GM23338 (cell line): ENCODE results near the gene RELCH. TPM values are rescaled to one million over a fixed set of nuclear protein-coding genes. Genes with fewer than 3 reads are reported as not detected.

ENCODE experiments used
- ATAC-seq: fragments of 200-7000 bp; cut with Tn5 transposase; 3 replicates; pipeline ENCODE4 v1.9.1; 2020
- DNase-seq: peaks from one replicate; pipeline ENCODE4 v3.0.0-alpha.2; 2015; ENCODE audit warnings: low spot score
- H2AFZ ChIP-seq: fragments of 200-600 bp; sonication (generic); 2 replicates; pipeline ENCODE4 v1.8.0; 2016; ENCODE audit warnings: antibody characterized with exemption, mild to moderate bottlenecking, moderate library complexity
- H3F3A ChIP-seq: fragments of 200-600 bp; sonication (generic); replicated peaks from 2 replicates; pipeline ENCODE4 v1.8.0; 2017; ENCODE audit warnings: antibody characterized with exemption, mixed run types, low read depth
- H3K27ac ChIP-seq: fragments of 200-600 bp; sonication (generic); 2 replicates; pipeline ENCODE4 v1.6.1; 2016; ENCODE audit warnings: low read depth
- H3K27me3 ChIP-seq: fragments of 200-600 bp; sonication (generic); 2 replicates; pipeline ENCODE4 v1.8.0; 2016; ENCODE audit warnings: mild to moderate bottlenecking, mixed run types, moderate library complexity; ENCODE audit not compliant: insufficient read depth
- H3K36me3 ChIP-seq: fragments of 200-600 bp; sonication (generic); 2 replicates; pipeline ENCODE4 v1.8.0; 2016; ENCODE audit warnings: mild to moderate bottlenecking; ENCODE audit not compliant: insufficient read depth
- H3K4me1 ChIP-seq: fragments of 200-600 bp; sonication (generic); 2 replicates; pipeline ENCODE4 v1.8.0; 2016; ENCODE audit warnings: mild to moderate bottlenecking, moderate library complexity; ENCODE audit not compliant: insufficient read depth
- H3K4me2 ChIP-seq: fragments of 200-600 bp; sonication (generic); 2 replicates; pipeline ENCODE4 v1.7.1; 2017; ENCODE audit warnings: mixed run types
- H3K4me3 ChIP-seq: fragments of 200-600 bp; sonication (generic); 2 replicates; pipeline ENCODE4 v1.6.1; 2016; ENCODE audit warnings: mixed run types
- H3K79me2 ChIP-seq: fragments of 200-600 bp; sonication (generic); replicated peaks from 2 replicates; pipeline ENCODE4 v1.8.0; 2017; ENCODE audit warnings: mild to moderate bottlenecking; ENCODE audit not compliant: insufficient read depth
- H3K9me2 ChIP-seq: fragments of 200-600 bp; sonication (generic); 2 replicates; pipeline ENCODE4 v1.8.0; 2017; ENCODE audit not compliant: insufficient read depth
- H4K20me1 ChIP-seq: fragments of 200-600 bp; sonication (generic); replicated peaks from 2 replicates; pipeline ENCODE4 v1.8.0; 2017; ENCODE audit warnings: mild to moderate bottlenecking; ENCODE audit not compliant: insufficient read depth
- H3K27ac Mint-ChIP-seq: 2 replicates; pipeline ENCODE4 v1.8.0; 2020; ENCODE audit warnings: inconsistent platforms, mild to moderate bottlenecking, moderate library complexity, mixed read lengths
- H3K27me3 Mint-ChIP-seq: 3 replicates; pipeline ENCODE4 v1.8.0; 2022; ENCODE audit warnings: low read depth, mild to moderate bottlenecking, moderate library complexity, mixed read lengths, inconsistent platforms; ENCODE audit not compliant: insufficient read depth, poor library complexity
- H3K36me3 Mint-ChIP-seq: 3 replicates; pipeline ENCODE4 v1.8.0; 2021; ENCODE audit warnings: low read depth, mild to moderate bottlenecking, inconsistent platforms, moderate library complexity, mixed read lengths
- H3K4me1 Mint-ChIP-seq: 3 replicates; pipeline ENCODE4 v1.8.0; 2020; ENCODE audit warnings: mild to moderate bottlenecking, inconsistent platforms, mixed read lengths
- H3K4me3 Mint-ChIP-seq: 3 replicates; pipeline ENCODE4 v1.8.0; 2021; ENCODE audit warnings: moderate library complexity, mild to moderate bottlenecking, inconsistent platforms, mixed read lengths
- H3K9me3 Mint-ChIP-seq: 3 replicates; pipeline ENCODE4 v1.8.0; 2020; ENCODE audit warnings: moderate library complexity, mild to moderate bottlenecking, inconsistent platforms, mixed read lengths
- CREB1 ChIP-seq: fragments of 250-450 bp; sonication (Bioruptor Pico); IDR thresholded peaks from 2 replicates; pipeline ENCODE4 v1.5.0; 2020; ENCODE audit warnings: low read depth, mild to moderate bottlenecking, moderate library complexity
- CTCF ChIP-seq, 2 experiments: fragments of 200-600 bp in 1 of 2; sonication (generic) in 1 of 2; conservative IDR thresholded peaks; 2 replicates each; pipeline versions ENCODE4 v1.5.1 to v1.6.1; 2016 to 2017; ENCODE audit warnings: antibody characterized with exemption in 2 of 2, low read depth in 2 of 2, mild to moderate bottlenecking in 2 of 2, moderate library complexity in 1 of 2
- EZH2phosphoT487 ChIP-seq: fragments of 200-600 bp; sonication (generic); IDR thresholded peaks from one replicate; pipeline ENCODE4 v1.8.1; 2018; ENCODE audit warnings: antibody characterized with exemption; ENCODE audit not compliant: unreplicated experiment
- JUNB ChIP-seq: IDR thresholded peaks from one replicate; pipeline ENCODE4 v1.6.1; 2016; ENCODE audit warnings: antibody characterized with exemption; ENCODE audit not compliant: unreplicated experiment
- ZNF331 ChIP-seq: fragments of 250-450 bp; sonication (Bioruptor Pico); IDR thresholded peaks from 2 replicates; pipeline ENCODE4 v1.5.0; 2020; ENCODE audit warnings: low read depth, mild to moderate bottlenecking, moderate library complexity
- polyA plus RNA-seq: library from polyadenylated mRNA; unstranded; fragments of >200 nt; fragmentation: Nextera tagmentation; extraction: Ambion mirVana; gene quantifications from 2 replicates; pipeline ENCODE4 v1.2.1, GENCODE V29; 2016
- total RNA-seq: library from RNA; depleted of rRNA; stranded (reverse); fragments of >200 nt; shearing (Covaris generic); gene quantifications from 2 replicates; pipeline ENCODE4 v1.2.3, GENCODE V29; 2014
- TF ChIP-seq, protein P1 (sequence below): IDR thresholded peaks from 2 replicates; pipeline ENCODE4 v1.6.1; 2016; ENCODE audit warnings: antibody characterized with exemption
- TF ChIP-seq, protein P2 (sequence below): IDR thresholded peaks from one replicate; pipeline ENCODE4 v1.6.1; 2018; ENCODE audit warnings: antibody characterized with exemption; ENCODE audit not compliant: unreplicated experiment

The RELCH gene
- total and polyA plus RNA-seq, 2 experiments from 2014 or later, result 8.8 to 56.4 TPM

GRCh38 chr18:62281684-62282083, 94.6 kb downstream of the RELCH start (continued):
- TF ChIP-seq JUNB (no peak), CTCF (conservative IDR thresholded peaks at IDR 0.05; ENCODE audit: low read depth in 2 of 2) (no peak), EZH2phosphoT487 (no peak)
- TF ChIP-seq, protein P1, sequence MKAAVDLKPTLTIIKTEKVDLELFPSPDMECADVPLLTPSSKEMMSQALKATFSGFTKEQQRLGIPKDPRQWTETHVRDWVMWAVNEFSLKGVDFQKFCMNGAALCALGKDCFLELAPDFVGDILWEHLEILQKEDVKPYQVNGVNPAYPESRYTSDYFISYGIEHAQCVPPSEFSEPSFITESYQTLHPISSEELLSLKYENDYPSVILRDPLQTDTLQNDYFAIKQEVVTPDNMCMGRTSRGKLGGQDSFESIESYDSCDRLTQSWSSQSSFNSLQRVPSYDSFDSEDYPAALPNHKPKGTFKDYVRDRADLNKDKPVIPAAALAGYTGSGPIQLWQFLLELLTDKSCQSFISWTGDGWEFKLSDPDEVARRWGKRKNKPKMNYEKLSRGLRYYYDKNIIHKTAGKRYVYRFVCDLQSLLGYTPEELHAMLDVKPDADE, result no peak
- TF ChIP-seq, protein P2, sequence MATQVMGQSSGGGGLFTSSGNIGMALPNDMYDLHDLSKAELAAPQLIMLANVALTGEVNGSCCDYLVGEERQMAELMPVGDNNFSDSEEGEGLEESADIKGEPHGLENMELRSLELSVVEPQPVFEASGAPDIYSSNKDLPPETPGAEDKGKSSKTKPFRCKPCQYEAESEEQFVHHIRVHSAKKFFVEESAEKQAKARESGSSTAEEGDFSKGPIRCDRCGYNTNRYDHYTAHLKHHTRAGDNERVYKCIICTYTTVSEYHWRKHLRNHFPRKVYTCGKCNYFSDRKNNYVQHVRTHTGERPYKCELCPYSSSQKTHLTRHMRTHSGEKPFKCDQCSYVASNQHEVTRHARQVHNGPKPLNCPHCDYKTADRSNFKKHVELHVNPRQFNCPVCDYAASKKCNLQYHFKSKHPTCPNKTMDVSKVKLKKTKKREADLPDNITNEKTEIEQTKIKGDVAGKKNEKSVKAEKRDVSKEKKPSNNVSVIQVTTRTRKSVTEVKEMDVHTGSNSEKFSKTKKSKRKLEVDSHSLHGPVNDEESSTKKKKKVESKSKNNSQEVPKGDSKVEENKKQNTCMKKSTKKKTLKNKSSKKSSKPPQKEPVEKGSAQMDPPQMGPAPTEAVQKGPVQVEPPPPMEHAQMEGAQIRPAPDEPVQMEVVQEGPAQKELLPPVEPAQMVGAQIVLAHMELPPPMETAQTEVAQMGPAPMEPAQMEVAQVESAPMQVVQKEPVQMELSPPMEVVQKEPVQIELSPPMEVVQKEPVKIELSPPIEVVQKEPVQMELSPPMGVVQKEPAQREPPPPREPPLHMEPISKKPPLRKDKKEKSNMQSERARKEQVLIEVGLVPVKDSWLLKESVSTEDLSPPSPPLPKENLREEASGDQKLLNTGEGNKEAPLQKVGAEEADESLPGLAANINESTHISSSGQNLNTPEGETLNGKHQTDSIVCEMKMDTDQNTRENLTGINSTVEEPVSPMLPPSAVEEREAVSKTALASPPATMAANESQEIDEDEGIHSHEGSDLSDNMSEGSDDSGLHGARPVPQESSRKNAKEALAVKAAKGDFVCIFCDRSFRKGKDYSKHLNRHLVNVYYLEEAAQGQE, result no peak

DNA sequence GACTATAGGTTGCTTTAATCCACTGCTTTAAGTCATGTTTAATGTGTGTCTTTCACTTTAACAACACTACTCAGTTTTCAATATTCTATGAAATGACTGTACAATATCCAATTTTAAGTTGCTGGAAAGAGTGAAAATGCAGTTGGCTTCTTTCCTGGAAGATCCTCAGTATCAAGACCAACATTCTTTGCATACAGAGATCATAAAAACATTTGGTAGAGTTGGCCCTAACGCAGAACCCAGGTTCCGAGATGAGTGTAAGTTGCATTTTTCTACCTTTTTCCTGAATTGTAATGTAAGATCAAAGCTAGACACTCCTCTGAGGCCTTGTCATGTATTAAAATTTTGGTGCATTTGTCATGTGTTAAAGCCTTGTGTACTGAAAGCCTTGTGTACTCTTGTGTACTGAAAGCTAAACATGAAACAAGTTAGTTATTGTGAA, 95.2 kb downstream of the RELCH start:
- H4K20me1 ChIP-seq, result no peaks in the 10 kb centered on the region
- TF ChIP-seq ZNF331 (CRISPR knock-in tag) (no peak), CREB1 (no peak)
- TF ChIP-seq, protein P1, result no peak
- no peak overlapping the region for H2AFZ ChIP-seq
- H3K79me2 ChIP-seq, result no peaks in the 10 kb centered on the region
- H3K4me3 ChIP-seq, result no peak overlapping the region
- no peaks in the 10 kb centered on the region for H3K27me3 Mint-ChIP-seq
- no peaks in the 10 kb centered on the region for H3K4me1 ChIP-seq
- no peaks in the 10 kb centered on the region for H3K27me3 ChIP-seq
- no peaks in the 10 kb centered on the region for H3K9me2 ChIP-seq
- H3K27ac ChIP-seq, result no peak overlapping the region
- ATAC-seq (no peak), DNase-seq (no peak)
- H3K36me3 Mint-ChIP-seq, result peaks cover 20% of the 10 kb centered on the region; the same call in 2 of the 3 replicates
- H3K36me3 ChIP-seq, result no peaks in the 10 kb centered on the region
- H3K27ac Mint-ChIP-seq, result no peak overlapping the region
- H3K9me3 Mint-ChIP-seq, result no peaks in the 10 kb centered on the region
- H3F3A ChIP-seq, result no peaks in the 10 kb centered on the region
- no peak overlapping the region for H3K4me2 ChIP-seq
- H3K4me1 Mint-ChIP-seq, result peaks cover 5% of the 10 kb centered on the region; the same call in 2 of the 3 replicates
- no peak overlapping the region for H3K4me3 Mint-ChIP-seq
